Urinary bladder (tissue), 4 donors: ENCODE data around the gene PPP1R14D. TPM values are rescaled to one million over a fixed set of nuclear protein-coding genes. Genes with fewer than 3 reads are reported as not detected.

Experiments
- DNase-seq: peaks from one replicate; pipeline ENCODE4 v3.0.0-alpha.2; 2015; ENCODE audit errors: extremely low spot score
- H3K27ac ChIP-seq: one replicate; pipeline ENCODE4 v1.5.1; 2013; ENCODE audit warnings: low read depth, mild to moderate bottlenecking, moderate library complexity
- H3K36me3 ChIP-seq: one replicate; pipeline ENCODE4 v1.6.1; 2013; ENCODE audit warnings: mild to moderate bottlenecking, moderate library complexity; ENCODE audit not compliant: insufficient read depth
- H3K4me1 ChIP-seq: one replicate; pipeline ENCODE4 v1.6.1; 2013; ENCODE audit warnings: mild to moderate bottlenecking, moderate library complexity; ENCODE audit not compliant: insufficient read depth
- H3K4me3 ChIP-seq: one replicate; pipeline ENCODE4 v1.5.1; 2013; ENCODE audit warnings: low read depth, low read length
- WGBS: extraction: QIAGEN DNeasy Blood & Tissue Kit; methylation state at CpG from one replicate; pipeline ENCODE4 v1.1.7; 2013; 5-methylcytosine and 5-hydroxymethylcytosine counted together
- polyA plus RNA-seq: library from polyadenylated mRNA; stranded (reverse); fragments of 200-250 nt; gene quantifications from one replicate; pipeline ENCODE4 v1.2.3, GENCODE V29; 2013
- total RNA-seq: library from RNA; depleted of rRNA; stranded (reverse); fragments of >200 nt; gene quantifications from one replicate; pipeline ENCODE4 v1.2.3, GENCODE V29; 2014
- donor health status: healthy with polysubstance abuse.
- donor health status: healthy.

Gene PPP1R14D
- total and polyA plus RNA-seq, 2 donors = not detected

DNA sequence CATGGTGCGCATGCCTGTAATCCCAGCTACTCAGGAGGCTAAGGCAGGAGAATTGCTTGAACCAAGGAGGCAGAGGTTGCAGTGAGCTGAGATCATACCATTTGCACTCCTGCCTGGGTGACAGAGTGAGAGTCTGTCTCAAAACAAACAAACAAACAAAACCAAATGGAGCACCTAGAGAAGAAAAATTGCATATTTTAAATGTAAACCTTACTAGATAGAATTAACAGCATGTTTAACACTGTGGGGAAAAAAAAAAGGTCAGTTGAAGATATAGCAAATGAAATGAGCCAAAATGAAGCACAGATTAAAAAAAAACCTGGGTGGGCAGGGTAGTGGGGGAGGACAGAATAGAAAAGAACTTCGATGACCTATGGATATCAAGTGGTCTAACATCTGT lies 7.3 kb downstream of the PPP1R14D start:
- no peak for DNase-seq
- Histone ChIP-seq H3K4me1 (no peaks in the 10 kb centered on the region), H3K36me3 (no peaks in the 10 kb centered on the region), H3K27ac (no peak overlapping the region), H3K4me3 (no peak overlapping the region)
- 89% methylated on average over 2 of the region's 2 CpGs for WGBS

DNA sequence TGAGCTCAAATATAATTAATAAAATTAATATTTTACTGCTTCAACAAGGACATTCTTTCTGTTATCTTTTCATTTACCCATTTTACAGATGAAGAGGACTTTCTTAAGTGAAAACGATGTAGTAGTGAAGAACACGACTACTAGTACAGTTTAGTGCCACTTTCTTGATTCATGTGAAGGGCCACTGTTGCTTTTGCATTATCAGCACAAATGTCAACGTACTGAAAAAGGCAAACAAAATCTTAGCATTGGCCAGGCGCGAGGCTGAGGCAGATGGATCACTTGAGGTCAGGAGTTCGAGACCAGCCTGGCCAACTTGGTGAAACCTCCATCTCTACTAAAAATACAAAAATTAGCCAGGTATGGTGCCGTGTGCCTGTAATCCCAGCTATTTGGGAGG lies 9.5 kb downstream of the PPP1R14D start:
- no peaks in the 10 kb centered on the region for H3K4me1 ChIP-seq
- no peak overlapping the region for H3K4me3 ChIP-seq
- H3K27ac ChIP-seq = no peak overlapping the region
- H3K36me3 ChIP-seq = no peaks in the 10 kb centered on the region
- DNase-seq = no peak
- 81% methylated on average over 7 of the region's 7 CpGs for WGBS

DNA sequence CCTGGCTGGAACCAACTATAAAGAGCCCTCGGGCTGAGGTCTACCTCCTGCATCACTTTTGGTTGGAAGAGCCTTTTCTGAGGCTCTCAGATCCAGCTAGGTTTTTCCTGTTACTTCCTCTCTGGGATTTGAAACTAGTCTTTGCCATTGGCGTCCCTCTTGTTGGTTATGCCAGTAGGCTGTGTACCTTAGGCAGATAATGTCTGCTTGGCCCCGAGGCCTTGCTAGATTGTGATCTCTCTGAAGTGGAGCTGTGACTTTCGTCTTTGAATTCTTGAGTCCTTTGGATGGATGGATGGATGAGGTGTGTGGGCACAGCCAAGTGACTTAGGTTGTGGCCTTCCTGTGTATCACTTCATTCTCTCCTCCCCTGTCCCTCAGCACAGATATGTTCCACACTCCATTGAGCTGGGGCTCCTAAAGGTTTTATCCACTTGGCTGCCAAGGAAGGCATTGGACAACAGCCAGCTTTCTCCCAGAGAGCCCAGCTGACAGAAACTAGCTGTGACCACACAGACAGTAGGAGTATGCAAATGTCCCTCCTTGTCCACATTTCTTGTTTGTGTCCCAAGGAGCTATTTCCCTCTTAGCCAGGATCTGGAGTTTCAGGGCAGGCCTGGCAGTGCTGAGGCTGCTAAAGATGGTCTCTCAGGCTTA lies 13.3 kb downstream of the PPP1R14D start:
- no peaks in the 10 kb centered on the region for H3K36me3 ChIP-seq
- 81% methylated on average over 4 of the region's 4 CpGs for WGBS
- DNase-seq = no peak
- no peak overlapping the region for H3K27ac ChIP-seq
- H3K4me1 ChIP-seq = no peaks in the 10 kb centered on the region
- no peak overlapping the region for H3K4me3 ChIP-seq

DNA sequence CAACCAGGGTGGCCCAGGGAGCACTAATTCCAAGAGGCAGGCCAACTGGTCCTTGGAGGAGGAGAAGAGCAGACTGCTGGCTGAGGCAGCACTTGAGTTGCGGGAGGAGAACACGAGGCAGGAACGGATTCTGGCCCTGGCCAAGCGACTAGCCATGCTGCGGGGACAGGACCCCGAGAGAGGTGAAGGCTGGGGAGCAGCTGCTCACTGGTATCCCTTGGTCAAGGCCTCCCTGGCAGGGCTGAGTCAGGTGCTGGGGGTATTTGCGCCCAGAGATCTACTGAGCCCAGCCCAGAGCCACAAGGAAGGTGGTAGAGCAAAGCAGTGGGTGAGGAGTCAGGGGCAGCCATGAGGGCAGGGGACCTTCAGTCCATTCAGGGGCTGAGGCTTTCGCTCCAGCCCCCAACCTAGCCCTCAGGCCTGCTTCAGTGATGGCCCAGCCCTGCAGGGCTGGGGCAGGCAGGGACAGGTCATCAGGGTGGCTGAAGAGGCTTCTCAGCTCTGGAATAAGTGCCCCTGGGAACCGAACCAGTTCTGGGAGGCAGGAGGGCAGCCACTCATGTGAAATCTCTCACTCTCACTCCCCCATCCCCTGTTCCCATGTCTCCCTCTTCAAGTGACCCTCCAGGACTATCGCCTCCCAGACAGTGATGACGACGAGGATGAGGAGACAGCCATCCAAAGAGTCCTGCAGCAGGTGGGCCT lies 15.6 kb downstream of the PPP1R14D start:
- H3K4me3 ChIP-seq = no peak overlapping the region
- no peaks in the 10 kb centered on the region for H3K4me1 ChIP-seq
- no peak for DNase-seq
- H3K27ac ChIP-seq = no peak overlapping the region
- no peaks in the 10 kb centered on the region for H3K36me3 ChIP-seq
- 95% methylated on average over 12 of the region's 12 CpGs for WGBS

DNA sequence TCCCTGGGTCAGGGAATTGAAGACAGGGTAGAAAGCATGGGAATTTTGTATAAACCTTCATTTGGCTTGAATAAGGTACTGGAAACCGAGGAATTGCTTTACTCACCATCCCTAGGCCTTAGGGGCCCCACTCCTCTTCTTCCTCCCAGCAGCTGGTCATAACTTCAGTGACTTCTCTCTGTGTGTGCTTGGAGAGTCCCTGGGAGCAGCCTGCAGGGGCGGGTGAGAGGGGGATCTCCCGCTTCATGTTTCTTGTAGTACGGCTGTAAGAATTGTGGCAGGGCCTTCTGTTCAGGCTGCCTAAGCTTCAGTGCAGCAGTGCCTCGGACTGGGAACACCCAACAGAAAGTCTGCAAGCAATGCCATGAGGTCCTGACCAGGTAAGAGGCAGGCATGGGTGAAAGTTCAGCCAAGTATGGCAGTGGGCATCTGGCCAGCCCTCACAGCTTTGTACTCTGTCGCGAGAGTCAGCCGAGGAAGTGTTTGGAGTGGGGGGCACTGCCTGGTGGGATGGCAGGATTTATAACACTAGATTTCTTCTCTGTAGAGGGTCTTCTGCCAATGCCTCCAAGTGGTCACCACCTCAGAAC lies 19.6 kb downstream of the PPP1R14D start:
- H3K4me3 ChIP-seq = no peak overlapping the region
- H3K36me3 ChIP-seq = no peaks in the 10 kb centered on the region
- no peak overlapping the region for H3K27ac ChIP-seq
- DNase-seq = no peak
- WGBS = 81% methylated on average over 8 of the region's 8 CpGs
- H3K4me1 ChIP-seq = no peaks in the 10 kb centered on the region

DNA sequence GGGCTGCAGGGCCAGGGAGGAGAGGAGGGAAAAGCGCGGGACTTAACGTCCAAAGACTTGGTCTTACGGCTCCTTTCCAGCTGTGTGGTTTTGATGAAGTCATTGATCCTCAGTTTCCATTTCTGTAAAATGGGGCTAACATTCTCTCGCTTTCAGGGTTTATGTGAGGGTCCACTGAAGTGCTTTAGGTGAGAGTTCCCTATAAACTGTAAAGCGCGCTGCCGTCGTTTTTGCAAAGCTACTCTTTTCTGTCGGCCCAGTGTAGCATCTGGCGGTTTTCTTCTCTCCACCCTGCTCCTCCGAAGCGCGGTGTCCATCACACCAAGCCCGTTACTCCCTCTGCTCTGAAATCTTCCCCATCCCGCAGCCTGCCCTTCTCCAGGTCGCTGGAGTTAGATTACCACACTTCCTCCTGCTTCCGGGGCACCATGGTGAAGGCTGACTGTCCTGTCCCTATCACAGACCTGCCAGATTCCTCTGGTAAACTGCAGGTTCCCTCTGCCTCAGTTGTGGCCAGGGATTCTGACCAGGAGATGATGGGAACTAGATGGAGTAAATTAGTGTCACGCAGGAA lies 20.5 kb downstream of the PPP1R14D start:
- Histone ChIP-seq H3K4me3 (peak overlapping the region; percentile 64), H3K4me1 (no peaks in the 10 kb centered on the region), H3K27ac (no peak overlapping the region), H3K36me3 (no peaks in the 10 kb centered on the region)
- no peak for DNase-seq
- WGBS = 11% methylated on average over 19 of the region's 19 CpGs

DNA sequence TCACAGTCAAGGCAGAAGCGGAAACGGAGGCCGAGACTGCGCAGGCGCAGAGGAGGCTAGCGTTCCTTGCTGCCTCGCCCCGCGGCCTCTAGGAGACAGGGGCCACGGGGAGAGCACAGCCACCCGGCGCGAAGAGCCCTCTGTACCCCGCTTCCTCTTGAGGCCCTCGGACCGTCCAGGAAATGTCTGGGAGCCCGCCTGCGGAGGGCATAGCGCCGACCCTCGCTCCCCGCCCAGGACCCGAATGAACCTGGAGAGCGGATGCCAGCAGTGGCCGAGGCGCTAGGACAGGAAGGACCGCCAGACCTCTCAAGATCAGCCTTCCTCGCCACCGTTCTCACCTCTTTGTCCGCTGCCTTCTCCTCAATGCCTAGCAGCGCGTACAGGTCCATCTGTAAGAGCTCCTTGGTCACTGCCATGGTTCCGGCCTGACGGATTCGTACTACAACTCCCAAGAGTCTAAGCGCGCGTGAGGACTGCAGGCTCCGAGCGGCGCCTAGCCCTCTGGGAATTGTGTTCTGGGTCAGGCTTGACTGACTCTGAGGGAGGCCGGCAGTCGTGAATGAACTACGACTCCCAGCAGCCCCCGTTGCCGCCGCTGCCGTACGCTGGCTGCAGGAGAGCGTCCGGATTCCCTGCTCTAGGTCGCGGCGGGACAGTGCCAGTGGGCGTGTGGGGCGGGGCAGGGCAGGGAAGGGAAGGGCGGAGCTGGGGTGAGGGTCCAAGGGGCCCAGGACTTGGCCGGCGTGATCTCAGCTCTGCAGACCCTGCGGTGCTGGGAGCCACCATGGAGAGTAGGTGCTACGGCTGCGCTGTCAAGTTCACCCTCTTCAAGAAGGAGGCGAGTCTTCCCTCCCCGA lies 21.2 kb downstream of the PPP1R14D start, which contains the start of the genes DNAJC17 and ZFYVE19:
DNAJC17 (minus strand) TSS at position 446 of the 860 bp plus-strand sequence; CDS start at position 419, 27 bp downstream.
ZFYVE19 (plus strand) TSS at position 62 of the 860 bp plus-strand sequence; CDS start at position 563, 501 bp downstream.
- H3K4me3 ChIP-seq = peak within 1 kb of the TSS; percentile 64
- peak; percentile 93 for DNase-seq
- no peaks in the 10 kb centered on the region for H3K4me1 ChIP-seq
- H3K27ac ChIP-seq = peak within 1 kb of the TSS; percentile 82
- WGBS = under 1% methylated on average over 64 of the region's 64 CpGs
- no peaks in the 10 kb centered on the region for H3K36me3 ChIP-seq

DNA sequence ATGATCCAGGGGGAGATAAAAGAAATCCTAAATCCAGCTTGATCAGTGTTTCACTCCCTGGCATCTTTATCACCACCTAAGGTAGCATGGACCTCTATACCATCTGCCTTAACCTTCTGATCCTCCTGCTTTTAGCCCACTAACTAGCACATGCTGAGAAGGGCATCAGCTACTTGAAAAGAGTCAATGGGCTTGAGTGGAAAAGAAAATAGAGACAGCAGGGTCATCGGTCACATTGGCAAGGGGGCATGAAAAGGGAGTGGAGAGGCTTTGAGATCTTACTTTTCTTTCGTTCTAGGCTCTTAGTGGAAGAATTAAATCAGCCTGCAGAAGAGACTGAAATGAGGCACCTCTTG lies 21.9 kb downstream of the PPP1R14D start:
- Histone ChIP-seq H3K4me3 (peak overlapping the region; percentile 64), H3K27ac (peak overlapping the region; percentile 42), H3K4me1 (no peaks in the 10 kb centered on the region), H3K36me3 (no peaks in the 10 kb centered on the region)
- 2% methylated on average over 2 of the region's 2 CpGs for WGBS
- no peak for DNase-seq

DNA sequence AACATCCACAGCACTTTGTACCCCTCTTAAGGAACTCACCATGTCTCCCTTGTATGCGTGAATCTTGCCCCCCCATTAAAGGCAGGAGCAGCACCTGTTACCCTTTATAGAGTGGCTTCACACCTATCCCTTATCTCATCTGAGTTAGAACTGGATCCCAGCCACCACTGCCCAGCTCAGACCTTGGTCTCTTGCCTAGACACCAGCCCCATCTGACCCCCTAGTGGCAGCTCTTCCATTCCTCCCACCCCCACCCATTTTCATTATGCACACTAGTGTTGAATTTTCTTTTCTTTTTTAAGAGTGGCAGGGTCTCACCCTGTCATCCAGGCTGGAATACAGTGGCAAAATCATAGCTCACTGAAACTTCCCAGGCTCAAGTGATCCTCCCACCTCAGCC lies 24.8 kb downstream of the PPP1R14D start:
- 94% methylated on average over 1 of the region's 1 CpG for WGBS
- DNase-seq = no peak
- Histone ChIP-seq H3K36me3 (no peaks in the 10 kb centered on the region), H3K4me3 (no peak overlapping the region), H3K27ac (no peak overlapping the region), H3K4me1 (no peaks in the 10 kb centered on the region)

DNA sequence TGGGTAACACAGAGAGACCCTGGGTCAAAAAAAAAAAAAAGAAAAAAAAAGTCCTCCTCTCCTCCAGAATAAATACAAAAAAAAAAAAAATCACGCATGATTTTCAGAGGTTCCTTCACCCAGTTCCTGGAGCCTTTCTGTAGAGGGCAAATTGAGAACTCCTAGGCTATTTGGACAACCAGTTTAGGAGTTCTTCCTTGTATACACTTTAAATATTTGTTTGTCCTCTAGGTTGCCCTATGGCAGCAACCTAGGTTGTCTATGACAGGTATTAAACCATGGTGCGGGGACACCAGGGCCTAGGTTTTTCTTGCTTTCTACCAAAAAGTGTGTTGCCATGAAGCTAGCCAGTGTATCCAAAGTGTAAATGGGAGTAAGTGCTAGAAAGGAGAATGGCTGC lies 25.4 kb downstream of the PPP1R14D start:
- no peak overlapping the region for H3K27ac ChIP-seq
- H3K4me3 ChIP-seq = no peak overlapping the region
- no peaks in the 10 kb centered on the region for H3K36me3 ChIP-seq
- DNase-seq = no peak
- 93% methylated on average over 2 of the region's 2 CpGs for WGBS
- no peaks in the 10 kb centered on the region for H3K4me1 ChIP-seq

DNA sequence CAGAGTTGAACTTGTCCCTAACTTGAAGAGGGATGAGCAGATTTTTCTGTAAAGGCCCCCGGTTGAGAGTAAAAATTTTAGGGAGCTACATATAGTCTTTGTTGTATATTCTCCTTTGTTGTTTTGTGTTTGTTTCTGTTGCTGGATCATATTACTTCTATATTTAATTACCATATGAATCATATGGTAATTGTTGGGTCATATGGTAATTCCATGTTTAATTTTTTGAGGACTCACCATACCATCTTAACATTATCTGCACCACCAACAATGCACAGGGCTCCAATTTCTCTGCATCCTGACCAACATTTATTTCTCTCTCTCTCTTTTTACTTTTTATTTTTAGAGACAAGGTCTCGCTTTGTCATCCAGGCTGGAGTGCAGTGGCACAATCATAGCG lies 29.0 kb downstream of the PPP1R14D start:
- 91% methylated on average over 3 of the region's 3 CpGs for WGBS
- H3K27ac ChIP-seq = no peak overlapping the region
- DNase-seq = no peak
- no peak overlapping the region for H3K4me3 ChIP-seq
- no peaks in the 10 kb centered on the region for H3K36me3 ChIP-seq
- H3K4me1 ChIP-seq = no peaks in the 10 kb centered on the region

DNA sequence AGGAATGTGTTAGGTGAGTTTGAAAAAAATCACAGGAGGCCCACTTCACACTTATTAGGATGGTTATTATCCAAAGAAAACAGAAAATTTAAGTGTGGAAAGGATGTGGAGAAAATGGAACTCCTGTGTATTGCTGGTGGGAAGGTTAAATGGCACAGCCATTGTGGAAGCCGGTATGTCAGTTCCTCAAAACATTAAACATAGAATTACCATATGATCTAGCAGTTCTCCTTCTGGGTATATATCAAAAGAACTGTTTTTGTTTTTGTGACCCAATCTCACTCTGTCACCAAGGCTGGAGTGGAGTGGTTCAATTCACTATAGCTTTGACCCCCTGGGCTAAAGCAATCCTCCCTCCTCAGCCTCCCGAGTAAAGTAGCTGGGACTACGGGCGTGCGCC lies 32.0 kb downstream of the PPP1R14D start:
- Histone ChIP-seq H3K27ac (no peak overlapping the region), H3K36me3 (no peaks in the 10 kb centered on the region), H3K4me3 (no peak overlapping the region), H3K4me1 (no peaks in the 10 kb centered on the region)
- no peak for DNase-seq
- WGBS = 96% methylated on average over 5 of the region's 5 CpGs

DNA sequence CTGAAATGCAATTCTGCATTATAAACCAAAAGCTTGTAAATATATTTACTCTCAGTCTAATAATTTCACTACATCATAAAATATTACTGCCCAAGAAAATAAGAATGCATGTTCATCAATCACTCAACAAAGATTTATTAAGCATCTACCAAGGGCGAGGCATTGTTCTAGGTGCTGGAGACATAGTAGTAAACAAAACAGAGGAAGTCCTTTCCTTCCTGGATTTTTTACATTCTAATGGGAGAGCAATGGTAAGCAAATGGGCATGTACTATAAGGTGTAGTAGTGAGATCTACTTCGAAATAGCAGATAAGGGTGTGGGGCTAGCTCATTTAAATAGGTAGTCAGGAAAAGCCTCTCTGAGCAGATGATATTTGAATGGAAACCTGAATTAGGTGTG lies 32.5 kb downstream of the PPP1R14D start:
- H3K36me3 ChIP-seq = no peaks in the 10 kb centered on the region
- no peak overlapping the region for H3K27ac ChIP-seq
- WGBS = 71% methylated on average over 2 of the region's 2 CpGs
- DNase-seq = no peak
- no peak overlapping the region for H3K4me3 ChIP-seq
- H3K4me1 ChIP-seq = no peaks in the 10 kb centered on the region
